ENCODE data around the gene TWNK.
A peak's percentile ranks its signal among the peaks of the same experiment; 100 is the strongest.
"Not testable (repeated sequence)": the region's sequence is repeated elsewhere in the genome, so short reads cannot be mapped to it uniquely, and the experiment has no call there.

Gene TWNK

GRCh38 chr10:101033276-101033675, 45.9 kb downstream of the TWNK start:
- Histone ChIP-seq H3K4me1 (ENCODE audit: control insufficient read depth, insufficient read depth, low read length) (no peaks in the 10 kb centered on the region), H3K36me3 (ENCODE audit: control insufficient read depth, insufficient read depth, low read length) (peaks cover 21% of the 10 kb centered on the region), H3K27ac (ENCODE audit: low read depth, low read length) (no peak overlapping the region), H3K27me3 (ENCODE audit: control insufficient read depth, insufficient read depth, low read length) (no peaks in the 10 kb centered on the region), H3K9ac (ENCODE audit: low read length) (no peak overlapping the region), H3K4me3 (ENCODE audit: low read length) (peak overlapping the region; percentile 86)

- peaks cover 23% of the 10 kb centered on the region for H3K36me3 ChIP-seq (ENCODE audit: control insufficient read depth, insufficient read depth, low read length)
These were observed 47.1 kb downstream of the TWNK start for GRCh38 chr10:101034404-101034803.

GRCh38 chr10:101035314-101035713, 48.0 kb downstream of the TWNK start:
- Histone ChIP-seq H3K4me3 (ENCODE audit: low read length) (no peak overlapping the region), H3K4me1 (ENCODE audit: control insufficient read depth, insufficient read depth, low read length) (no peaks in the 10 kb centered on the region), H3K36me3 (ENCODE audit: control insufficient read depth, insufficient read depth, low read length) (peaks cover 23% of the 10 kb centered on the region), H3K9ac (ENCODE audit: low read length) (no peak overlapping the region), H3K27me3 (ENCODE audit: control insufficient read depth, insufficient read depth, low read length) (no peaks in the 10 kb centered on the region), H3K27ac (ENCODE audit: low read depth, low read length) (no peak overlapping the region)

More at GRCh38 chr10:101034404-101034803, 47.1 kb downstream of the TWNK start:
- not testable (repeated sequence) for H3K27ac ChIP-seq (ENCODE audit: low read depth, low read length); H3K27me3 ChIP-seq (ENCODE audit: control insufficient read depth, insufficient read depth, low read length); H3K4me3 ChIP-seq (ENCODE audit: low read length); H3K4me1 ChIP-seq (ENCODE audit: control insufficient read depth, insufficient read depth, low read length); H3K9ac ChIP-seq (ENCODE audit: low read length)

- no peaks in the 10 kb centered on the region for H3K27me3 ChIP-seq (ENCODE audit: control insufficient read depth, insufficient read depth, low read length)
- H3K27ac ChIP-seq (ENCODE audit: low read depth, low read length), result no peak overlapping the region
- peaks cover 23% of the 10 kb centered on the region for H3K36me3 ChIP-seq (ENCODE audit: control insufficient read depth, insufficient read depth, low read length)
- H3K9ac ChIP-seq (ENCODE audit: low read length), result no peak overlapping the region
- H3K4me3 ChIP-seq (ENCODE audit: low read length), result no peak overlapping the region
- no peaks in the 10 kb centered on the region for H3K4me1 ChIP-seq (ENCODE audit: control insufficient read depth, insufficient read depth, low read length)
These were observed 48.8 kb downstream of the TWNK start for GRCh38 chr10:101035916-101036702.

DNA sequence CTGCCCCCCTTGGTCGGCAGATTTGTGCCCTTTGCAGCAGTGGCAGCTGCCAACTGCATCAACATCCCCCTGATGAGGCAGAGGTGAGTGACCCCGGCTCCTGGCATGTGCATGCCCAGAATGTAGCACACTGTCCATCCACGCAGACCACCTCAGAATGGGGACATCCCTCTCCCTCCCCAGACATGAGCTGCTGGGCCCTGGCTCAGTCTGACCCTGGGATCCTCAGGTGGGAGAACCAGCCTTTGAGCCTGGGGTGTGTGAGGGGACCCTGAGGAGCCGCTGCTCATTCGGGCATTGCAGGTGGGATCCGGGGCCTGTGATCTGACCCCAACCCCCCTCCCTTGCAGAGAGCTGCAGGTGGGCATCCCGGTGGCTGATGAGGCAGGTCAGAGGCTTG, 49.4 kb downstream of the TWNK start:
- Histone ChIP-seq H3K36me3 (ENCODE audit: control insufficient read depth, insufficient read depth, low read length) (peaks cover 23% of the 10 kb centered on the region), H3K27ac (ENCODE audit: low read depth, low read length) (no peak overlapping the region), H3K9ac (ENCODE audit: low read length) (no peak overlapping the region), H3K27me3 (ENCODE audit: control insufficient read depth, insufficient read depth, low read length) (no peaks in the 10 kb centered on the region), H3K4me3 (ENCODE audit: low read length) (no peak overlapping the region), H3K4me1 (ENCODE audit: control insufficient read depth, insufficient read depth, low read length) (no peaks in the 10 kb centered on the region)

DNA sequence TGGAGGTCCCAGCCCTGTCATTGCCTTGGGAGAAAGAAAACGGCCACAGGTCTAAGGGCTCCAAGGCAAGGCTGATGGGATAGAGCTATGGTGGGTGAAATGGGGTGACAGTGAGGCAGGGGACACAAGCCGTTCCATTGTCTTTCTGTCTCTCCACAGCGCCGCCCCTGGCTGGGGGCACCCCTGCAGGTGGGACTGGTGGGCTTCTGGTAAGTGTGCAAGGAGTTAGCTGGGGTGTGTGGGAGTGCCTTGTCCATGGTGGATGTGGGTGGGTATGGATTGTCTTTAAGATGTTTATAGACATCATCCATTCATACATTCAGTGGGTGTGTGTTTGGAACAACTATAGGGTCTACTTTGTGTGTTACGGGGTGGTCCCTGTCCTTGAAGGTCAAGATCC, 51.1 kb downstream of the TWNK start:
- H3K9ac ChIP-seq (ENCODE audit: low read length), result no peak overlapping the region
- no peak overlapping the region for H3K4me3 ChIP-seq (ENCODE audit: low read length)
- no peak overlapping the region for H3K27ac ChIP-seq (ENCODE audit: low read depth, low read length)
- peaks cover 23% of the 10 kb centered on the region for H3K36me3 ChIP-seq (ENCODE audit: control insufficient read depth, insufficient read depth, low read length)
- no peaks in the 10 kb centered on the region for H3K27me3 ChIP-seq (ENCODE audit: control insufficient read depth, insufficient read depth, low read length)
- H3K4me1 ChIP-seq (ENCODE audit: control insufficient read depth, insufficient read depth, low read length), result peaks cover 10% of the 10 kb centered on the region

GRCh38 chr10:101040061-101040460, 52.7 kb downstream of the TWNK start:
- Histone ChIP-seq H3K27me3 (ENCODE audit: control insufficient read depth, insufficient read depth, low read length) (no peaks in the 10 kb centered on the region), H3K36me3 (ENCODE audit: control insufficient read depth, insufficient read depth, low read length) (peaks cover 23% of the 10 kb centered on the region), H3K9ac (ENCODE audit: low read length) (no peak overlapping the region), H3K4me3 (ENCODE audit: low read length) (no peak overlapping the region), H3K4me1 (ENCODE audit: control insufficient read depth, insufficient read depth, low read length) (peaks cover 10% of the 10 kb centered on the region), H3K27ac (ENCODE audit: low read depth, low read length) (no peak overlapping the region)

- no peak overlapping the region for H3K4me3 ChIP-seq (ENCODE audit: low read length)
- peaks cover 10% of the 10 kb centered on the region for H3K4me1 ChIP-seq (ENCODE audit: control insufficient read depth, insufficient read depth, low read length)
- H3K27ac ChIP-seq (ENCODE audit: low read depth, low read length), result no peak overlapping the region
- no peaks in the 10 kb centered on the region for H3K27me3 ChIP-seq (ENCODE audit: control insufficient read depth, insufficient read depth, low read length)
- peaks cover 18% of the 10 kb centered on the region for H3K36me3 ChIP-seq (ENCODE audit: control insufficient read depth, insufficient read depth, low read length)
- H3K9ac ChIP-seq (ENCODE audit: low read length), result no peak overlapping the region
These were observed 53.5 kb downstream of the TWNK start for GRCh38 chr10:101040851-101041250.

GRCh38 chr10:101041252-101041761, 54.0 kb downstream of the TWNK start:
- peaks cover 10% of the 10 kb centered on the region for H3K4me1 ChIP-seq (ENCODE audit: control insufficient read depth, insufficient read depth, low read length)
- H3K4me3 ChIP-seq (ENCODE audit: low read length), result no peak overlapping the region
- H3K9ac ChIP-seq (ENCODE audit: low read length), result no peak overlapping the region
- H3K27me3 ChIP-seq (ENCODE audit: control insufficient read depth, insufficient read depth, low read length), result no peaks in the 10 kb centered on the region
- peaks cover 14% of the 10 kb centered on the region for H3K36me3 ChIP-seq (ENCODE audit: control insufficient read depth, insufficient read depth, low read length)
- H3K27ac ChIP-seq (ENCODE audit: low read depth, low read length), result no peak overlapping the region

DNA sequence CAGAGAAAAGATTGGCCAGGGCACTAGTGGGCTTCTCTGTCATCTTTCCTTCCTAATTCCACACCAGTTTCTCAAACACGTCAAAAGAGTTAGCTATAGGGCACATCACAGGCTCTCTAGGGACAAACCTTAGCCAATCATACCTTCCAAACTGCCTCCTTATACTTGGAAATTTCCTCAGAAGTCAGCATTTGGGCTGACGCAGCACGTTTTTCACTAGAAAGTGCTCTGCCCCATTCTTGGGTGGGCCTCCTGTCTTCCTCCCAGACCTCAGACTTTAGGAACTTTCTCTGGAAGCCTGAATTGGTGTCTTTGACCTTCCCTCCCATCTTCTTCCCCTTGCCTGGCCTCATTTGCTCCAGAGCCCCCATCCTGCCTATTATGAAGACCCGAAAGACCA, 54.8 kb downstream of the TWNK start:
- peak overlapping the region; percentile 79 for H3K4me3 ChIP-seq (ENCODE audit: low read length)

DNA sequence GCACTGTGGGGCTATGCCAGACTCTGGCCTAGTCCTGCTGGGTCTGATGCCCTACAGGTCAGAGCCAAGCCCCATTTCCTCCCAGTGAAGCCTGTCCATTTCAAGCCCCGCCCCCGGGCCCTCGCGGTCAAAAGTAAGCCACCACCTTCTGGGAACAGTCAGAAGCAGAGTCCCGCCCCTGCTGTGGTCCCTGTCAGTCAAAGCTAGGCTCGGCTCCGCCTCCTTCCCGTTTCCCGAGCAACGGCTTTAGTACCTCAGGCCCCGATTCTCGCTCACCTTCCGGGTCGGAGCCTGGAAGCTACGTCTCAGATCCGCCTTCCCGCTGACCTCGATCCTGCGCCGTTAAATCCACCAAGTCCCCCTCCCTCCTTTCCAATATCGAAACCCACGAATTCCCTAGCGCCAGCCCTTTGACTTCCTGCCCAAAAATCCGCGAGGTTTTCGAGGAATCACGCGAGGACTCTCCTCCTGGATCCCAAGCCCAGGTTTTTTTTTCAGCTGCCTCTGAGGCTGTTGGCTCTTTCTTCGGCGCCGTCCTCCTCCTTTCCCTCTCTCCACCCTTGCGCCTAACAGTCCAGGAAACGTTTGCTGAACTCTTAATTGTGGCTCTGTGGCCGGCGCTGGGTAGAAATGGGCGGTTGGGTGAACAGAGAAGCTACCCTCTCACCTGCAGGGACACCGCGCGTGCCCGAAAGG, 55.5 kb downstream of the TWNK start:
- peak overlapping the region; percentile 79 for H3K4me3 ChIP-seq (ENCODE audit: low read length)
- peak overlapping the region; percentile 84 for H3K9ac ChIP-seq (ENCODE audit: low read length)
- peaks cover 9% of the 10 kb centered on the region for H3K27me3 ChIP-seq (ENCODE audit: control insufficient read depth, insufficient read depth, low read length)
- peaks cover 6% of the 10 kb centered on the region for H3K36me3 ChIP-seq (ENCODE audit: control insufficient read depth, insufficient read depth, low read length)
- H3K27ac ChIP-seq (ENCODE audit: low read depth, low read length), result peak overlapping the region; percentile 81
- H3K4me1 ChIP-seq (ENCODE audit: control insufficient read depth, insufficient read depth, low read length), result peaks cover 10% of the 10 kb centered on the region

More for the DNA sequence above, 54.8 kb downstream of the TWNK start:
- H3K27me3 ChIP-seq (ENCODE audit: control insufficient read depth, insufficient read depth, low read length), result peaks cover 3% of the 10 kb centered on the region
- peaks cover 10% of the 10 kb centered on the region for H3K4me1 ChIP-seq (ENCODE audit: control insufficient read depth, insufficient read depth, low read length)
- H3K9ac ChIP-seq (ENCODE audit: low read length), result no peak overlapping the region
- H3K27ac ChIP-seq (ENCODE audit: low read depth, low read length), result peak overlapping the region; percentile 81
- peaks cover 10% of the 10 kb centered on the region for H3K36me3 ChIP-seq (ENCODE audit: control insufficient read depth, insufficient read depth, low read length)

DNA sequence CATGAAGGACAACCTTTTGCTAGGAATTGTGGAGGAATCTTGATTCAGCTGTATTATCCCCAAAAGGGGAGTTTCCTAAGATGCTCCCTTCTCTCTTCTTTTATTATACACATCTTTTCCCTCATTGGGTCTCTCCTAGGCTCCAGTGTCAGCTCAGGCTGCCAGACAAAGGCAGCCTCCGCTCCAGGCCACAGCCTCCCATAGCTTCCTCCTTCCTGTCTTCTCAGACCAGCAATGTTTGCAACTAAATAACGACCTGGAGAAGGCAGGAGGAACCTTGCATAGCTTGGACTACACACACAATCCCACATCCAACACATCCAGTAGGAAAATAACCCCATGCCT, 56.0 kb downstream of the TWNK start:
- H3K4me1 ChIP-seq (ENCODE audit: control insufficient read depth, insufficient read depth, low read length), result peaks cover 10% of the 10 kb centered on the region
- peak overlapping the region; percentile 79 for H3K4me3 ChIP-seq (ENCODE audit: low read length)
- peaks cover 2% of the 10 kb centered on the region for H3K36me3 ChIP-seq (ENCODE audit: control insufficient read depth, insufficient read depth, low read length)
- H3K27ac ChIP-seq (ENCODE audit: low read depth, low read length), result peak overlapping the region; percentile 81
- H3K27me3 ChIP-seq (ENCODE audit: control insufficient read depth, insufficient read depth, low read length), result peaks cover 11% of the 10 kb centered on the region
- peak overlapping the region; percentile 84 for H3K9ac ChIP-seq (ENCODE audit: low read length)
